ENCODE measurements around the gene UPB1. TPM values are rescaled to one million over a fixed set of nuclear protein-coding genes. Genes with fewer than 3 reads are reported as not detected.

The UPB1 gene
- total RNA-seq, 1 donor from 2014 or later: 0.24 TPM

DNA sequence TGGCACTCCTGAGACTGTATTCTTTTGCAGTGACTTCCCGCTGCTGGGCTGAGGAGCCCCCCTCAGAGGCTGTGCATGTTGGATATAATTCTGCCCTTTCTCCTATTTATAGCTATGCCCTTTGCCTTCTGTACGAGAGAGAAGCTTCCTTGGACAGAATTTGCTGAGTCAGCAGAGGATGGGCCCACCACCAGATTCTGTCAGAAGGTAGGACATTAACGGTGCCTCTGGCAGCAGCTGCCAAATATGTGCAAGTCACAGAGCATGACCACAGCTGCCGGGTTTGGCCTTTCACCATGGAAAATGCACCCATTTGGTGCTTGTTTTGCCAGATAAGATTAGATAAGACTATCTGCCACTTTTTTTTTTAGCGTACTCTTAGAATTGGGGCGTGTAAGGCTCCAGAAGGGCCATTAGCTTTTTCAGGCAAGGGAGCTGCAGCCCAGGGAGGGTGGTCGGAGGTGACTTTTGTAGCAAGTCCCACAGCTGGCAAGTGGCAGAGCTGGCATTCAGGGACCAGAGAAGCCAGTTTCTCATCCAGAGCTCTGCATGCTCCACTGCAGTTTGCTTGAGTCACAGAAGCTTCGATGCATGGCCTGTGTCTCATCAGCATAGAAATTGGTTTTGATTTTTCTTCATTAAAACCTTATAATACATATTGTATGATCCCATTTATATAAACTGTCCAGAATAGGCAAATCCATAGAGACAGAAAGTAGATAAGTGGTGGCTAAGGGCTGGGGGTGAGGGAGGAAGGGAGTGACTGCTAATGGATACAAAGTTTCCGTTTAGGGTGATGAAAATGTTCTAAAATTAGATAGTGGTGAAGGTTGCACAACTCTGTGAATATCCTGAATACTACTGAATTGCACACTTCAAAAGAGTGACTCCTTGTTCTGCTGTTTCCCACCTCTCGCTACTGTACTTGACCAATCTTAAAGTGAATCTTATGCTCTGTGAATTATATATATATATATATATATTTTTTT, 15.8 kb downstream of the UPB1 start:
- peaks cover 37% of the 10 kb centered on the region for H3K4me1 Mint-ChIP-seq (ENCODE audit: unreplicated experiment)
- peak overlapping the region; percentile 26 for H3K27ac Mint-ChIP-seq
- no peaks in the 10 kb centered on the region for H3K36me3 Mint-ChIP-seq
- no peaks in the 10 kb centered on the region for H3K9me3 Mint-ChIP-seq
- TF ChIP-seq, protein P1, sequence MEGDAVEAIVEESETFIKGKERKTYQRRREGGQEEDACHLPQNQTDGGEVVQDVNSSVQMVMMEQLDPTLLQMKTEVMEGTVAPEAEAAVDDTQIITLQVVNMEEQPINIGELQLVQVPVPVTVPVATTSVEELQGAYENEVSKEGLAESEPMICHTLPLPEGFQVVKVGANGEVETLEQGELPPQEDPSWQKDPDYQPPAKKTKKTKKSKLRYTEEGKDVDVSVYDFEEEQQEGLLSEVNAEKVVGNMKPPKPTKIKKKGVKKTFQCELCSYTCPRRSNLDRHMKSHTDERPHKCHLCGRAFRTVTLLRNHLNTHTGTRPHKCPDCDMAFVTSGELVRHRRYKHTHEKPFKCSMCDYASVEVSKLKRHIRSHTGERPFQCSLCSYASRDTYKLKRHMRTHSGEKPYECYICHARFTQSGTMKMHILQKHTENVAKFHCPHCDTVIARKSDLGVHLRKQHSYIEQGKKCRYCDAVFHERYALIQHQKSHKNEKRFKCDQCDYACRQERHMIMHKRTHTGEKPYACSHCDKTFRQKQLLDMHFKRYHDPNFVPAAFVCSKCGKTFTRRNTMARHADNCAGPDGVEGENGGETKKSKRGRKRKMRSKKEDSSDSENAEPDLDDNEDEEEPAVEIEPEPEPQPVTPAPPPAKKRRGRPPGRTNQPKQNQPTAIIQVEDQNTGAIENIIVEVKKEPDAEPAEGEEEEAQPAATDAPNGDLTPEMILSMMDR (conservative IDR thresholded peaks at IDR 0.05): no peak
- peaks cover 27% of the 10 kb centered on the region for H3K27me3 Mint-ChIP-seq
- no peak for DNase-seq (ENCODE audit: extremely low spot score, unreplicated experiment)
- no peak overlapping the region for H3K4me3 Mint-ChIP-seq

DNA sequence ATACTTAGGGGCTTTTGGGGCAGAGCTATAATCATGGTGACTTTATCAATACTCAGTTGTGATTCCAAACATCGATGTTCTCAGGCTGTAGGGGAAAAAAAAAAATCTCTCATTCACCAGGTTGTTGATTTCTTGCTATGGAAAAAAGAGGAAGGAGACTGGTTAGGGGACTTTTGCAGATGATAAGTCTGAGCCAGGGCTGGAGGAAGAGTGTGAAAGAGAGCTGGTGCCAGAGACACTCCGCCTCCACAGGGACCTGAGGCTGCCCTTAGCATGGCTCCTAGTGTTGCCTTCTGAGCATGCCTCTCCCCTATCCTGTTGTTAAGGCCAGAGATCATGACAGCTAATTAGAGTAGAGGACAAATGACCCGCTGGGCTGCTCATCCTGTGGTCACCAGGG, 16.9 kb downstream of the UPB1 start:
- Mint-ChIP-seq H3K9me3 (no peaks in the 10 kb centered on the region), H3K27ac (no peak overlapping the region), H3K27me3 (peaks cover 24% of the 10 kb centered on the region), H3K4me1 (ENCODE audit: unreplicated experiment) (peaks cover 30% of the 10 kb centered on the region), H3K4me3 (no peak overlapping the region), H3K36me3 (no peaks in the 10 kb centered on the region)
- TF ChIP-seq, protein P1 (conservative IDR thresholded peaks at IDR 0.05): no peak
- DNase-seq (ENCODE audit: extremely low spot score, unreplicated experiment): no peak

DNA sequence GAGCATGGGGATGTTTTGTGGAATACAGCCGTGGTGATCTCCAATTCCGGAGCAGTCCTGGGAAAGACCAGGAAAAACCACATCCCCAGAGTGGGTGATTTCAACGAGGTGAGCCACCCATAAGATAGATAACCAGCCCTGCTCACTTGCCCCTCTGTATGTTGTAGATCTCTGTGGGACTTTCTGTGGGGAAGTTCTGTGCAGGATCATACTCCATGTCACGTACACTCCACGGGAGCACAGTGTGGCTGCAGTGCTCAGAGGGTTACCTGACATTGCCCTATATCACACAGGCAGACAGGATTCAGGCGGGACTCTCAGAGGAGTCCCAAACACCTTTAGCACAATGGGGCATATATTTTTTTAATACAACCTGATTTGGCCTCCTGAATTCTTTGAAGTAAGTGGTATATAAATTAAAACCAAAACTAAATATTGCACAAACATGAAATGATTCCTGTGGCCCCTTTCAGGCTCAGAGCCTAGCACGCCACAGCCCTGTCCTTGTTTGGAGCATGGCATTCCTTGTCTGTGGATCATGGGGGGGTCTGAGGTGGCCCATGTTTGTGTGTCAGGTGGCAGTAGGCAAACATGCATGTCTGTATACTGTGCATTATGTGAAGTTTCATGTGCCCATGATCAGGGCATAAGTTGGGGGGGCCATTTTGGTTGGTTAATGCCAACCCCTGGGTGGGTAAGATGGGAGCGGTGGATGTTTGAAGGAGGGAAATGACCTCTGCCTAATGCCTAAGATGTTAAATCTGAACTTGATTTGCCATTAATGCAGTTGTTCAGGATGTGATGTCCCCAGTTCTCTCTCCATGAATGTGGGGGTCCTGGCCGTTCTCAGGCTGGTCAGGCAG, 18.5 kb downstream of the UPB1 start:
- Mint-ChIP-seq H3K27me3 (peaks cover 19% of the 10 kb centered on the region), H3K4me3 (no peak overlapping the region), H3K27ac (peak overlapping the region; percentile 22), H3K9me3 (no peaks in the 10 kb centered on the region), H3K4me1 (ENCODE audit: unreplicated experiment) (peaks cover 33% of the 10 kb centered on the region), H3K36me3 (no peaks in the 10 kb centered on the region)
- TF ChIP-seq, protein P1 (conservative IDR thresholded peaks at IDR 0.05): no peak
- no peak for DNase-seq (ENCODE audit: extremely low spot score, unreplicated experiment)

DNA sequence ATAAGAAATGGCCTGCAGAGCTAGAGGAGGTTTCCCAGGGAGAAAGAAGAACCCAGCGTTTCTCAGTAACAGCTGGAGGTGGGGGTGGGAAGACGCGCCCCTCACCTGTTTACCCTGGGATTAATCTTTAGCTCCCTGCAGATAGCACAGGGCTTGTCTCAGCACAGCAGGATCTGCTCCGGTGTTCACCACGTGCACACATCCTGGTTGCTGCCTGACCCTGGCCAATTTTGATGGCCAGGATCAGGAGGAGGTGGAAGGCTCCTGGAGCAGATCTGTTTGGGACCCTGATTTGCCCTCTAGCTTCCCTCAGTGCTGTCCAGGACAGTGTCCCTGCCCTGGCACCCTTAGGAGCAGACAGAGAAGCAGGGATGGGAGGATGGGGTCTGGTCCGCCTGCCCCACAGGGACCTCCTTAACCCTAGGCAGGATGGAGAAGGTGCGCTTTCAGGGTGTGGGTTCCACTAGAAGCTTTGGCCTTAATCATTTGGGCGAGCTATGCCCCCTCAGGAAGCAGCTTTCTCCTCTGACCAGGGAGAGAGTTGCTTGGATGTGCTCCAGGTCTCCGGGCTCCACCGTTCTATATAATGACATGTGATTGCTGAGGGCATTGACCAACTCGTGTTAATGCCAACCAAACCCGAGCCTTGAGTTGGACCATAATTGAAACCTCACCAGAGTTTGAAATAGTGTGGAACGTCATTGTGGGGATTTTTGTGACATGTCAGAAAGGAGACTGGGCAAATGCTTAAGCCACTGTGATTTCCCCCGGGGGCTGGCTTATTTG, 19.3 kb downstream of the UPB1 start:
- Mint-ChIP-seq H3K36me3 (no peaks in the 10 kb centered on the region), H3K4me1 (ENCODE audit: unreplicated experiment) (peaks cover 33% of the 10 kb centered on the region)
- DNase-seq (ENCODE audit: extremely low spot score, unreplicated experiment): no peak

More for the DNA sequence above, 19.3 kb downstream of the UPB1 start:
- H3K27ac Mint-ChIP-seq: peak overlapping the region; percentile 22
- H3K27me3 Mint-ChIP-seq: peaks cover 14% of the 10 kb centered on the region
- H3K4me3 Mint-ChIP-seq: no peak overlapping the region
- TF ChIP-seq, protein P1 (conservative IDR thresholded peaks at IDR 0.05): no peak
- no peaks in the 10 kb centered on the region for H3K9me3 Mint-ChIP-seq

All from type B pancreatic cell (in vitro differentiated cells).